Keratinocyte (primary cell): ENCODE measurements around the gene CLK4.

Source experiments
- EZH2 ChIP-seq: IDR thresholded peaks from one replicate; pipeline ENCODE4 v1.6.1; 2012; ENCODE audit warnings: inconsistent platforms, mild to moderate bottlenecking, low read length, moderate library complexity
- TF ChIP-seq, protein P1 (sequence below), 3 experiments: IDR thresholded peaks in 1 of 3; conservative IDR thresholded peaks in 1 of 3; optimal IDR thresholded peaks in 1 of 3; 2 replicates in 2 of 3; 3 replicates in 1 of 3; pipeline versions ENCODE3 to v1.5.1; 2011; ENCODE audit warnings: low read length in 3 of 3, mild to moderate bottlenecking in 3 of 3, moderate library complexity in 2 of 3, control low read depth in 1 of 3, inconsistent platforms in 1 of 3; ENCODE audit not compliant: insufficient read depth in 2 of 3; ENCODE audit errors: extremely low read depth in 1 of 3

DNA sequence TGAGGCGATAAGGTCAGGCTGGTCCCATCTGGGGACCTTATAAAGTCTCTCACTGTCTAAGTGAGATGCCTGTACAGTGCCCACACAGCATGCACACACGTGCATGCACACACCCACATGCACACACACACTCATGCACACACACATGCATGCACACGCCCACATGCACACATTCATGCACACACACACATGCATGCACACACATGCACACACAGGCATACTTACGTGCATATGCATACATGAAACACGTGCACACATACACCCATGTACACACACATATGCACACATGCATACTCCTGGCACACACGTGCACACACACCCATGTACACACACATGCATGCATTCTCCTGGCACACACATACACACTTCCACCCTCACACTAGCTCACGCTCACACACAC, 48.9 kb downstream of the CLK4 start:
- TF ChIP-seq, protein P1, sequence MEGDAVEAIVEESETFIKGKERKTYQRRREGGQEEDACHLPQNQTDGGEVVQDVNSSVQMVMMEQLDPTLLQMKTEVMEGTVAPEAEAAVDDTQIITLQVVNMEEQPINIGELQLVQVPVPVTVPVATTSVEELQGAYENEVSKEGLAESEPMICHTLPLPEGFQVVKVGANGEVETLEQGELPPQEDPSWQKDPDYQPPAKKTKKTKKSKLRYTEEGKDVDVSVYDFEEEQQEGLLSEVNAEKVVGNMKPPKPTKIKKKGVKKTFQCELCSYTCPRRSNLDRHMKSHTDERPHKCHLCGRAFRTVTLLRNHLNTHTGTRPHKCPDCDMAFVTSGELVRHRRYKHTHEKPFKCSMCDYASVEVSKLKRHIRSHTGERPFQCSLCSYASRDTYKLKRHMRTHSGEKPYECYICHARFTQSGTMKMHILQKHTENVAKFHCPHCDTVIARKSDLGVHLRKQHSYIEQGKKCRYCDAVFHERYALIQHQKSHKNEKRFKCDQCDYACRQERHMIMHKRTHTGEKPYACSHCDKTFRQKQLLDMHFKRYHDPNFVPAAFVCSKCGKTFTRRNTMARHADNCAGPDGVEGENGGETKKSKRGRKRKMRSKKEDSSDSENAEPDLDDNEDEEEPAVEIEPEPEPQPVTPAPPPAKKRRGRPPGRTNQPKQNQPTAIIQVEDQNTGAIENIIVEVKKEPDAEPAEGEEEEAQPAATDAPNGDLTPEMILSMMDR (optimal IDR thresholded peaks at IDR 0.05 in 1 of 3, IDR thresholded peaks at IDR 0.05 in 1 of 3, conservative IDR thresholded peaks at IDR 0.05 in 1 of 3; ENCODE audit: extremely low read depth in 1 of 3, insufficient read depth in 2 of 3, low read length in 3 of 3), result no peak
- no peak for TF ChIP-seq EZH2
